Activated CD4-positive, alpha-beta T cell treated with anti-CD3 and anti-CD28 coated beads, Interleukin-2, amount 10 ng/mL, durations not matched to agents 24 days and 14 days (primary cell): ENCODE measurements around the gene CPM. TPM values are rescaled to one million over a fixed set of nuclear protein-coding genes. Genes with fewer than 3 reads are reported as not detected.
A peak's percentile ranks its signal among the peaks of the same experiment; 100 is the strongest.
"Not testable (repeated sequence)": the region's sequence is repeated elsewhere in the genome, so short reads cannot be mapped to it uniquely, and the experiment has no call there.

Source experiments
- DNase-seq: peaks from one replicate; pipeline ENCODE4 v3.0.0; 2022
- H3K27ac Mint-ChIP-seq: one replicate; pipeline ENCODE4 v1.8.0; 2022; ENCODE audit warnings: mild to moderate bottlenecking, mixed read lengths
- H3K27me3 Mint-ChIP-seq: one replicate; pipeline ENCODE4 v1.8.0; 2022; ENCODE audit warnings: mixed read lengths
- H3K36me3 Mint-ChIP-seq: one replicate; pipeline ENCODE4 v1.8.0; 2022; ENCODE audit warnings: low read depth, mild to moderate bottlenecking, mixed read lengths
- H3K4me1 Mint-ChIP-seq: one replicate; pipeline ENCODE4 v1.8.0; 2021; ENCODE audit warnings: mixed read lengths
- H3K4me3 Mint-ChIP-seq: one replicate; pipeline ENCODE4 v1.8.0; 2022; ENCODE audit warnings: mild to moderate bottlenecking, moderate library complexity, mixed read lengths
- H3K9me3 Mint-ChIP-seq: one replicate; pipeline ENCODE4 v1.8.0; 2021; ENCODE audit warnings: mixed read lengths
- intact Hi-C: fragments of 100-400 bp; cut with micrococcal nuclease; formaldehyde crosslinking; loops from one replicate; pipeline ENCODE4 v1.15.1; 2023
- total RNA-seq: library from RNA; stranded (reverse); gene quantifications from 2 replicates; pipeline ENCODE4 v1.2.3, GENCODE V29; 2022

Gene CPM
- total RNA-seq, 1 donor from 2014 or later: 76.5 TPM

GRCh38 chr12:68841717-68842116 lies 91.3 kb downstream of the CPM start:
- no peaks in the 10 kb centered on the region for H3K27me3 Mint-ChIP-seq
- intact Hi-C loops: no loop called here
- no peak overlapping the region for H3K4me3 Mint-ChIP-seq
- peaks cover 65% of the 10 kb centered on the region for H3K36me3 Mint-ChIP-seq
- peaks cover 9% of the 10 kb centered on the region for H3K4me1 Mint-ChIP-seq
- DNase-seq: no peak
- no peaks in the 10 kb centered on the region for H3K9me3 Mint-ChIP-seq
- H3K27ac Mint-ChIP-seq: no peak overlapping the region

DNA sequence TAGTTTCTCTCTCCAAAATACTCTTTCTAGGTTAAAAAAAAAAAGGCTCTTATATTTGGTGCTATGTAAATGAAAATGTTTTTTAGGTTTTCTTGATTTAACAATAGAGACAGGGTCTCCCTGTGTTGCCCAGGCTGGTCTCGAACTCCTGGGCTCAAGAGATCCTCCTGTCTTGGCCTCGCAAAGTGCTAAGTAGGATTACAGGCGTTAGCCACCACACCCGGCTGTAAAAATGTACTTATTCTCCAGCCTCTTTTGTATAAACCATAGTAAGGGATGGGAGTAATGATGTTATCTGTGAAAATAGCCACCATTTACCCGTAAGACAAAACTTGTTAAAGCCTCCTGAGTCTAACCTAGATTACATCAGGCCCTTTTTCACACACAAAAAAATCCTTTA lies 91.8 kb downstream of the CPM start:
- H3K27ac Mint-ChIP-seq, H3K4me1 Mint-ChIP-seq, intact Hi-C loops, DNase-seq, H3K9me3 Mint-ChIP-seq, H3K4me3 Mint-ChIP-seq, H3K27me3 Mint-ChIP-seq: not testable (repeated sequence)
- H3K36me3 Mint-ChIP-seq: peaks cover 64% of the 10 kb centered on the region

DNA sequence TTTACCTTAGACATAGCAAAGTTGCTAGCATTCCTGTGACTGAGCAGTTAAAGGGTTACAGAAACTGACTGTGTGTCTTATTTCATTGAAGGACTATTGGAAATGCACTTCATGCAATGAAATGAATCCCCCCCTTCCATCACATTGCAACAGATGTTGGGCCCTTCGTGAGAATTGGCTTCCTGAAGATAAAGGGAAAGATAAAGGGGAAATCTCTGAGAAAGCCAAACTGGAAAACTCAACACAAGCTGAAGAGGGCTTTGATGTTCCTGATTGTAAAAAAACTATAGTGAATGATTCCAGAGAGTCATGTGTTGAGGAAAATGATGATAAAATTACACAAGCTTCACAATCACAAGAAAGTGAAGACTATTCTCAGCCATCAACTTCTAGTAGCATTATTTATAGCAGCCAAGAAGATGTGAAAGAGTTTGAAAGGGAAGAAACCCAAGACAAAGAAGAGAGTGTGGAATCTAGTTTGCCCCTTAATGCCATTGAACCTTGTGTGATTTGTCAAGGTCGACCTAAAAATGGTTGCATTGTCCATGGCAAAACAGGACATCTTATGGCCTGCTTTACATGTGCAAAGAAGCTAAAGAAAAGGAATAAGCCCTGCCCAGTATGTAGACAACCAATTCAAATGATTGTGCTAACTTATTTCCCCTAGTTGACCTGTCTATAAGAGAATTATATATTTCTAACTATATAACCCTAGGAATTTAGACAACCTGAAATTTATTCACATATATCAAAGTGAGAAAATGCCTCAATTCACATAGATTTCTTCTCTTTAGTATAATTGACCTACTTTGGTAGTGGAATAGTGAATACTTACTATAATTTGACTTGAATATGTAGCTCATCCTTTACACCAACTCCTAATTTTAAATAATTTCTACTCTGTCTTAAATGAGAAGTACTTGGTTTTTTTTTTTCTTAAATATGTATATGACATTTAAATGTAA lies 93.5 kb downstream of the CPM start:
- Mint-ChIP-seq H3K4me3 (no peak overlapping the region), H3K27me3 (no peaks in the 10 kb centered on the region), H3K9me3 (no peaks in the 10 kb centered on the region), H3K27ac (no peak overlapping the region), H3K4me1 (peaks cover 12% of the 10 kb centered on the region), H3K36me3 (peaks cover 66% of the 10 kb centered on the region)
- DNase-seq: no peak
- intact Hi-C loops: loop anchor here (10.0 kb wide), 2 partner anchors 315 to 405 kb away; no protein-coding TSS in a partner anchor

DNA sequence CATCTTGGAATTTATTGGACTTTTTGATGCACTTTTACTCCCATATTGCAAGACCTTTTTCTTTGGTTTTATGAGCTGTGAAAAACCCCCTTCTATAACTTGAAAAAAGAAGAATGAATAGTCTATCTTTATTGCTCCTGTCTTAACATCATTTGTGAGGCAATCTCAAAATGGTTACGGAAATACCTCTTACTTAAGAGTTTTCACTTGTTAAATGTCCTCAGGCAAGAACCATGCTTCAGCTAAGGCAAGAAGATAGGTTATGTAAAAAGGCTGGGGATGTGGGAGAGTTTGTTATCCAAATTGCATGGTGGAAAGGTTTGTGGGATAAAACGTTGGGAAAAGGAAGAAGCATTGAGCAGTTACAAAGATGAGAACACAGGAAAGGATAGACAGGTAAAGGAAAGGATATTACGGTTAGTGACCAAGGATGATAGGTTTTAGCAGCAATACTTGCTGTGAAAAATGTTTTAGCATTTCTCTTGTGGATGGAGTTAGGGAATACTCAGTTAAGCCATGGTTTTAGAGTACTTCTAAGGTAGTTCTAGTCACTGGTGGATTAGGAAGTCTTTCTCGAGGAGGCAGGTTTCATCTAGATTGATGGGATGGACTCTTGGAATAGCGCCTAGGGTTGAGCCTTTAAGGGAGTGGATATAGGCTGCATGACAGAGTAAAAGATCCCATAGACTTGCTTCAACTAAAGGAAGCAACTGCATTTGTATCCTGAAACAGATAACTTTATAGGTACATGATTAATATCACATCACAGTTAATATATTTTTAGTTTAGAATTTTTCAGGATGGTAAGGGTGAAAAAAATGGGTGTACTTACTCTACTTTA lies 94.7 kb downstream of the CPM start:
- DNase-seq: no peak
- no peaks in the 10 kb centered on the region for H3K27me3 Mint-ChIP-seq
- H3K4me1 Mint-ChIP-seq: peaks cover 14% of the 10 kb centered on the region
- intact Hi-C loops: loop anchor here (10.0 kb wide), 2 partner anchors 317 to 407 kb away; no protein-coding TSS in a partner anchor
- H3K27ac Mint-ChIP-seq: no peak overlapping the region
- H3K36me3 Mint-ChIP-seq: peaks cover 64% of the 10 kb centered on the region
- no peaks in the 10 kb centered on the region for H3K9me3 Mint-ChIP-seq
- H3K4me3 Mint-ChIP-seq: no peak overlapping the region

DNA sequence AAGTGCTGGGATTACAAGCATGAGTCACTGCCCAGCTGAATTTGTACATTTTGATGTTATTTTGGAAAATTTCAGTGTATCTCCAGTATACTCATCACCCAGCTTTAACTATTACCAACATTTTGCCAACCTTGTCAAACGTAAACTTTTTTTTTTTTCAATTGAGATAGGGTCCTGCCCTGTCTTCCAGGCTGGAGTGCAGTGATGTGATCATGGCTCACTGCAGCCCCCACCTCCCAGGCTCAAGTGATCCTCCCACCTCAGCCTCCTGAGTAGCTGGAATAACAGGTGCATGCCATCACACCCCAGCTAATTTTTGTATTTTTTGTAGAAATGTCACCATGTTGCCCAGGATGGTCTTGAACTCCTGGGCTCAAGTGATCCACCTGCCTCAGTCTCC lies 95.8 kb downstream of the CPM start:
- Mint-ChIP-seq H3K27me3 (no peaks in the 10 kb centered on the region), H3K36me3 (peaks cover 60% of the 10 kb centered on the region)
- DNase-seq: no peak

GRCh38 chr12:68835333-68835908 lies 97.5 kb downstream of the CPM start:
- H3K27ac Mint-ChIP-seq: peak overlapping the region; percentile 25
- no peak overlapping the region for H3K4me3 Mint-ChIP-seq
- DNase-seq: no peak
- no peaks in the 10 kb centered on the region for H3K9me3 Mint-ChIP-seq
- peaks cover 59% of the 10 kb centered on the region for H3K36me3 Mint-ChIP-seq
- intact Hi-C loops: loop anchor here (10.0 kb wide), 2 partner anchors 319 to 409 kb away; no protein-coding TSS in a partner anchor
- peaks cover 12% of the 10 kb centered on the region for H3K4me1 Mint-ChIP-seq
- H3K27me3 Mint-ChIP-seq: no peaks in the 10 kb centered on the region

More for the DNA sequence above, 95.8 kb downstream of the CPM start:
- H3K9me3 Mint-ChIP-seq: no peaks in the 10 kb centered on the region
- H3K4me1 Mint-ChIP-seq: peaks cover 14% of the 10 kb centered on the region
- intact Hi-C loops: loop anchor here (10.0 kb wide), 2 partner anchors 318 to 408 kb away; no protein-coding TSS in a partner anchor
- H3K4me3 Mint-ChIP-seq: no peak overlapping the region
- H3K27ac Mint-ChIP-seq: no peak overlapping the region

- no peak overlapping the region for H3K4me3 Mint-ChIP-seq
- no peaks in the 10 kb centered on the region for H3K27me3 Mint-ChIP-seq
- no peak for DNase-seq
- peaks cover 59% of the 10 kb centered on the region for H3K36me3 Mint-ChIP-seq
- intact Hi-C loops: loop anchor here (10.0 kb wide), 2 partner anchors 321 to 411 kb away; no protein-coding TSS in a partner anchor
- H3K9me3 Mint-ChIP-seq: no peaks in the 10 kb centered on the region
- H3K27ac Mint-ChIP-seq: no peak overlapping the region
- H3K4me1 Mint-ChIP-seq: peaks cover 17% of the 10 kb centered on the region
These were observed 99.5 kb downstream of the CPM start for GRCh38 chr12:68833508-68833907.

GRCh38 chr12:68832504-68832867 lies 100.5 kb downstream of the CPM start:
- peaks cover 57% of the 10 kb centered on the region for H3K36me3 Mint-ChIP-seq
- H3K4me1 Mint-ChIP-seq: peaks cover 12% of the 10 kb centered on the region
- intact Hi-C loops: loop anchor here (10.0 kb wide), 2 partner anchors 322 to 412 kb away; no protein-coding TSS in a partner anchor
- no peak for DNase-seq
- no peaks in the 10 kb centered on the region for H3K9me3 Mint-ChIP-seq
- H3K27ac Mint-ChIP-seq: no peak overlapping the region
- no peak overlapping the region for H3K4me3 Mint-ChIP-seq
- no peaks in the 10 kb centered on the region for H3K27me3 Mint-ChIP-seq

- intact Hi-C loops: loop anchor here (10.0 kb wide), 2 partner anchors 323 to 413 kb away; no protein-coding TSS in a partner anchor
These were observed 101.0 kb downstream of the CPM start for GRCh38 chr12:68831751-68832503.

DNA sequence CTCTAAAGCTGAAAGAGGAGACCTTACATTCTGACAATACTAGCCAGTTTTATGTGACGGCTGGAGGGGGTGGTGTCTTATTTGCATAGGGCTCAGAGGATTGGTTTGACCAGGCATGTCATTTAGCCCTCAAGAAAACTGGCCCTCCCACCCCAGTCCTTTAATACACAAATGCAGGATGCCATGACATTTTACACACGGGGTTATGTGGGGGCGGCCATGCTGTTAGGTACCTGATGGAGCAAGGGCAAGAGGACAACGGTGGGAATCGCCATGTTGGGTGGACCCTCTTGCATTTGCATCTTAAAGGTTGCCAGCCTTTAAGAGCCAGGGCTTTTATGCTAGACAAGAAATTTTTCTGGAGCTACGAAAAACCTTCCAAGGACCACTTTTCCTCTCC lies 101.7 kb downstream of the CPM start:
- H3K27me3 Mint-ChIP-seq: no peaks in the 10 kb centered on the region
- H3K4me1 Mint-ChIP-seq: peaks cover 19% of the 10 kb centered on the region
- intact Hi-C loops: loop anchor here (10.0 kb wide), 2 partner anchors 324 to 414 kb away; no protein-coding TSS in a partner anchor
- H3K36me3 Mint-ChIP-seq: peaks cover 54% of the 10 kb centered on the region
- no peak overlapping the region for H3K4me3 Mint-ChIP-seq
- no peaks in the 10 kb centered on the region for H3K9me3 Mint-ChIP-seq
- DNase-seq: peak; percentile 52
- no peak overlapping the region for H3K27ac Mint-ChIP-seq

More at GRCh38 chr12:68831751-68832503, 101.0 kb downstream of the CPM start:
- H3K4me3 Mint-ChIP-seq: no peak overlapping the region
- peaks cover 56% of the 10 kb centered on the region for H3K36me3 Mint-ChIP-seq
- H3K27ac Mint-ChIP-seq: no peak overlapping the region
- H3K9me3 Mint-ChIP-seq: no peaks in the 10 kb centered on the region
- H3K27me3 Mint-ChIP-seq: no peaks in the 10 kb centered on the region
- H3K4me1 Mint-ChIP-seq: peaks cover 16% of the 10 kb centered on the region
- no peak for DNase-seq

DNA sequence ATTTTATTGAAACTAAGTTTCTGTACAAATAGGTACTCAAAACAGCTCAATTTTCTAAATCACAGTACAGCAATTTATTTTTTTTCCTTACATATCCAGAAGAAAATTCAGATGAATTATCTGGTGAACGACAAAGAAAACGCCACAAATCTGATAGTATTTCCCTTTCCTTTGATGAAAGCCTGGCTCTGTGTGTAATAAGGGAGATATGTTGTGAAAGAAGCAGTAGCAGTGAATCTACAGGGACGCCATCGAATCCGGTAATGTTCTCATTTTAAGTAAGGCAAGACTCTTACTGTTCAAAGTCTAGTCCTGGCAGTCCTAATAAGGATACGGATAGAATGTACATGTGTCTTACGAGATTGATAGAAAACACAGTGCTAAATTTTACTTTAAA lies 104.3 kb downstream of the CPM start:
- DNase-seq: no peak
- H3K4me1 Mint-ChIP-seq: peaks cover 17% of the 10 kb centered on the region
- H3K4me3 Mint-ChIP-seq: no peak overlapping the region
- H3K9me3 Mint-ChIP-seq: no peaks in the 10 kb centered on the region
- intact Hi-C loops: no loop called here
- peaks cover 61% of the 10 kb centered on the region for H3K36me3 Mint-ChIP-seq
- no peaks in the 10 kb centered on the region for H3K27me3 Mint-ChIP-seq
- H3K27ac Mint-ChIP-seq: no peak overlapping the region

GRCh38 chr12:68827895-68828671 lies 104.9 kb downstream of the CPM start:
- Mint-ChIP-seq H3K9me3 (no peaks in the 10 kb centered on the region), H3K4me1 (peaks cover 21% of the 10 kb centered on the region), H3K27me3 (no peaks in the 10 kb centered on the region), H3K4me3 (no peak overlapping the region), H3K36me3 (peaks cover 67% of the 10 kb centered on the region), H3K27ac (no peak overlapping the region)
- no peak for DNase-seq
- intact Hi-C loops: loop anchor here (2.0 kb wide), 1 partner anchor 19 kb away; the partner anchor contains the start of gene MDM2
